Iris pigment epithelial cell (primary cell): Measurements from ENCODE around the gene SPSB2.
A peak's percentile ranks its signal among the peaks of the same experiment; 100 is the strongest.
"Not testable (repeated sequence)": the region's sequence is repeated elsewhere in the genome, so short reads cannot be mapped to it uniquely, and the experiment has no call there.

ENCODE experiments used
- DNase-seq: peaks from one replicate; pipeline ENCODE4 v3.0.0-alpha.2; 2011; ENCODE audit warnings: low read depth

The SPSB2 gene, protein sequence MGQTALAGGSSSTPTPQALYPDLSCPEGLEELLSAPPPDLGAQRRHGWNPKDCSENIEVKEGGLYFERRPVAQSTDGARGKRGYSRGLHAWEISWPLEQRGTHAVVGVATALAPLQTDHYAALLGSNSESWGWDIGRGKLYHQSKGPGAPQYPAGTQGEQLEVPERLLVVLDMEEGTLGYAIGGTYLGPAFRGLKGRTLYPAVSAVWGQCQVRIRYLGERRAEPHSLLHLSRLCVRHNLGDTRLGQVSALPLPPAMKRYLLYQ

DNA sequence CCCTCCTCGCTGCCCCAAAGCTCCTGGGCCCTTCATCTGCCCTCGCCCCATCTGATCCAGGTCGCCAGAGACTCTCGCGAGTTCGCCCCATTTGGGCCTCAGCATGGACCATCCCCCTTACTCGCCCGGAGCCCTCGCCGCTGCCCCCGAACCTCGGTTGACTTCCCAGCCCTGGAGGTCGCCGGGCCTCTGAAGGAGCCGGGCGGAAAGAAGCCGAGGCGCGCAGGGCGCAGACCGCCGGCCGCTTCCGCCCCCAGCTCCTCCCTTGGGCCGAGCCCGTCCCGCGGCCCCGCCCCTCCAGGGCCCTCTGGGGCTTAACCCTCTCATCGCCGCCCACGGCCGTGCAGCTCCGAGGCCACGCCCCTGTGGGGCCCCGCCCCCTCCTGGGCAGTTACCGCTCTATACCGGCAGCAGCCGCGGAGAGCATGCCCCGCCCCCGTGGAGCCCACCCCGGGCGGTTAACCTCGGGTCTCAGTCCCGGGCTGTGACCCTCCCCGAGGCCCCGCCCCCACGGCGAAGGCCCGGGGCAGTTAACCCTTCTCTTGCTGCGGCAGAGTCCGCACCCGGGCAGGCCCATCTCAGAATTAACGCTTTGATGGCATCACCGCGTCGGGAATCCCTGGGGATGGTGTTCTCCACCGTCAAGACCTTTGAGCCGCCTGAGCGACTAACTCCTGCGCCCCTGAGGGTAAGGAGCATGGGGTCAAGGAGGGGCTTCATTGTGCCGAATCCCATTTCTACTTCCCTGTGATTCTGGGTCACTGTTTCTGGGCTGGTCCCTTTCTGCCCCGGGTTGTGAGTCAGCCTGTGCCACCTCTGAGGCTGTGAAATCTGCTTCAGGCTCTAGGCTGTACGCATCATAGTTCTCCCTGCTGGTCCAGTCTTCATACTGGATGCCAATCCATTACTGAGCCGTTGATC, at the start of gene SPSB2:
TSS of gene SPSB2 (minus strand) at position 210 of the 921 bp plus-strand sequence. CDS start 402 bp downstream, outside the sequence.
- DNase-seq = peak; percentile 93

DNA sequence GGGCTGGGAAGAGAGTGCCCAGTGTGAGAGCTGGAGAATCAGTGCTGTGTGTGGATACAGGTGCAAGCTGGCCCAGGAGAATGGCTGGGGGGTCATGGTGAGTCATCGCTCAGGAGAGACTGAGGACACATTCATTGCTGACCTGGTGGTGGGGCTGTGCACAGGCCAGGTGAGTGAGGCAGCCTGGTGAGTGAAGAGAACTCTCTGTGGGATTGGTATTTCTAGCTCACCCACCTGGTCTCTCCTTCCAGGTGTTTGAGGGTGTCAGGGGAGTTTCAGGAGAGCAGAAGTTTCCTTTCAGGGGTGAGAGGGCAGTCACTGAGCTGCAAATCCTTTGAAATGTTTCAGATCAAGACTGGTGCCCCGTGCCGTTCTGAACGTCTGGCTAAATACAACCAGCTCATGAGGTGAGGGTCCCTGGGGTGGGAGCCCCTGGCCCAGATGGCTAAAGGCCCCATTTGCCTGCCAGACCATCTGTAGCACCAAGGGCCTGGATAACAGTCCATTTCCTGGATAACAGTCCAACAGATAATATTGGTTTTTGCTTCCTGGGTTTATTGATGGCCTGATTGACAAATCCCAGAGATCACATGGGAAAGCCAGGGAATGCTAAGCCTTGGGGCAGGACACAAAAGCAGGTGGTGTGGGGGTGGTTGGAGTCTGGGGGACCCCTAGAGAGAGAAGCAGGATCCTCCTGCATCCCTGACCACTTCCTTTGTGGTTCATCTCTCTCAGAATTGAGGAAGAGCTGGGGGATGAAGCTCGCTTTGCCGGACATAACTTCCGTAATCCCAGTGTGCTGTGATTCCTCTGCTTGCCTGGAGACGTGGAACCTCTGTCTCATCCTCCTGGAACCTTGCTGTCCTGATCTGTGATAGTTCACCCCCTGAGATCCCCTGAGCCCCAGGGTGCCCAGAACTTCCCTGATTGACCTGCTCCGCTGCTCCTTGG, 49.2 kb upstream of the SPSB2 start:
- DNase-seq = no peak

DNA sequence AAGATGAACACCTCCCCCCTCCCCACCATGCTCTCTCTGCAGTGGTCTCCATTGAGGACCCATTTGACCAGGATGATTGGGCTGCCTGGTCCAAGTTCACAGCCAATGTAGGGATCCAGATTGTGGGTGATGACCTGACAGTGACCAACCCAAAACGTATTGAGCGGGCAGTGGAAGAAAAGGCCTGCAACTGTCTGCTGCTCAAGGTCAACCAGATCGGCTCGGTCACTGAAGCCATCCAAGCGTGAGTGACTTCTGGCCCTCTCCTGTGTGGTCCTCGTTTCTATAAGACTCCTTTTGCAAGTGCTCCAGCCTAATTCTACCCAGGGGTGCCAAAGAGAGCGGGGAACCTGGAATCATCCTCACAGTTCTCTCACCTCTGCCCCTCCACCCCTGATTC, 48.4 kb upstream of the SPSB2 start:
- DNase-seq = no peak

DNA sequence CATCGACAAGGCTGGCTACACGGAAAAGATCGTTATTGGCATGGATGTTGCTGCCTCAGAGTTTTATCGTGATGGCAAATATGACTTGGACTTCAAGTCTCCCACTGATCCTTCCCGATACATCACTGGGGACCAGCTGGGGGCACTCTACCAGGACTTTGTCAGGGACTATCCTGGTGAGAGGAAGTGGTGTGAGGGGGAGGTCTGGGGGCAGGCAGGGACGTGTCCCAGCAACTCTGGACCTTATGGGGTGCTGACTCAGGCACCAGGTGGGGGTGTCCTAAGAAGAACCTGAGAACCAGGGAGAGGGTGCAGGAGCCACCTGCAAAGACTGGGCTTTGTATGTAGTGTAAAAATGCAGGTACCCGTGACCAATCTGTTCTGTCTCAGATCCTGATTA, 46.5 kb upstream of the SPSB2 start:
- no peak for DNase-seq

DNA sequence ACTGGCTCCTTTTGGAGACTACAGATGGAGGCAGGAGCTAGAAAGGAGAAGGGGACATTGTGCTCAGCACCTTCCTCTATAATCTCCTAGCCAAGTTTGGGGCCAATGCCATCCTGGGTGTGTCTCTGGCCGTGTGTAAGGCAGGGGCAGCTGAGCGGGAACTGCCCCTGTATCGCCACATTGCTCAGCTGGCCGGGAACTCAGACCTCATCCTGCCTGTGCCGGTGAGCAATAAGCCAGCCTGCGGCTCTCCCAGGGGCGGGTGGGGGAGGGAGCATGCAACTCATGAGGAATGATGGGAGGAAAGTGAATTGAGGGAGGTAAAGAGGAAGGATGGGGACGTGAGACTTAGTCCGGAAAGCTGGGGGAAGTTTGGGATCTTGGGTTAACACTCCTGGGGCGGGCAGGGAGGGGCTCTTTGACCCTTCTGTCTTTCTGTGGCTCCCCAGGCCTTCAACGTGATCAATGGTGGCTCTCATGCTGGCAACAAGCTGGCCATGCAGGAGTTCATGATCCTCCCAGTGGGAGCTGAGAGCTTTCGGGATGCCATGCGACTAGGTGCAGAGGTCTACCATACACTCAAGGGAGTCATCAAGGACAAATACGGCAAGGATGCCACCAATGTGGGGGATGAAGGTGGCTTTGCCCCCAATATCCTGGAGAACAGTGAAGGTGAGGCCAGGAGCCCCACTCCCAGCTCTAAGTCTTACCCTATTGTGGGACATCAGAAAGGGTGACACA, 44.6 kb upstream of the SPSB2 start:
- DNase-seq = peak; percentile 64

DNA sequence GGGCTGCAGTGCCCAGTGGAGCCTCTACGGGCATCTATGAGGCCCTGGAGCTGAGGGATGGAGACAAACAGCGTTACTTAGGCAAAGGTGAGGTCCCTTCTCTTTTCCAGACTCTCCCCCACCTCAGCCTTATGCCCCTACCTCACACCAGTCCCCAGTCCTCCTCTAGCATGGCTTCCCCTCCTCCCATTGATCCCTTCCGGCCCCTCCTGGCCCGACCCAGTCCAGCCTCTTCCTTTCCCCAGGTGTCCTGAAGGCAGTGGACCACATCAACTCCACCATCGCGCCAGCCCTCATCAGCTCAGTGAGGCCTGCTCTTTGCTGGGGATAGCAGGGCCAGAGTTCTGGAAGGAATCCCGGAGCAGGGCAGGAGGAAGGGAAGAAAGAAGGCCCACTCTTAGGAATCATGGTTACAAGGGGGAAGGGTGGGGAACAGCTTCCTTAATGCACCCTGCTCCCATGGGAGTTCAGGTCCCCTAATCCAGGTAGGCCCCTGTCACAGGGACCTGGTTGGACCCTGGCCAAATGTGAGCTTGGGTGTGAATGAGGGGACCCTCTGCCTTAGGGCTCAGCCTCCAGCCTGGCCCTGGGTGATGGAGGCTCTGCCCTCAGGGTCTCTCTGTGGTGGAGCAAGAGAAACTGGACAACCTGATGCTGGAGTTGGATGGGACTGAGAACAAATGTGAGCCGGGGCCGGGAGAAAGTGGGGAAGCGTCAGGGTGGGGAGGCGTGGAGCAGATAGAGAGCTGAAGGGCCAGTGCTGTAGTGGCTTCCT, 43.5 kb upstream of the SPSB2 start:
- DNase-seq = no peak

DNA sequence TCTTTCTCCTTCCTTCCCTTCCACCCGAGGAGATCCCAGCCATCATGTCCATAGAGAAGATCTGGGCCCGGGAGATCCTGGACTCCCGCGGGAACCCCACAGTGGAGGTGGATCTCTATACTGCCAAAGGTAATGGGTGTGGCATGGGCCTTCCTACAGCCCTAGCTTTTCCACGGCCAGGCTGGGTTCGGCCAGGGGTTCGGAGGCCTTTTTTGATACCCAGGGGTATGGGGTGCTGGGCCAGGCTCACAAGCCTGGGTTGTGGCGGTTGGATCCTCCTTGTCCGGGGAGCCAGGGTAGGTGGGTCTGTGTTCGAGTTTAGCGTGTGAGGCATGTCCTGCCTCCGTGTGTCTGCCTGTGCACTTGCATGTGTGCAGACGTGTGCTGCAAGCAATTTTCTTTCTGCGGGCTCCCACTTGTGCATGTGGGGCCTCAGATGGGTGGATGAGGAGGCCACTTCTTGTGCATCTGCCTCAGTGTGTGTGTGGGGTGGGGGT, 42.7 kb upstream of the SPSB2 start:
- no peak for DNase-seq

DNA sequence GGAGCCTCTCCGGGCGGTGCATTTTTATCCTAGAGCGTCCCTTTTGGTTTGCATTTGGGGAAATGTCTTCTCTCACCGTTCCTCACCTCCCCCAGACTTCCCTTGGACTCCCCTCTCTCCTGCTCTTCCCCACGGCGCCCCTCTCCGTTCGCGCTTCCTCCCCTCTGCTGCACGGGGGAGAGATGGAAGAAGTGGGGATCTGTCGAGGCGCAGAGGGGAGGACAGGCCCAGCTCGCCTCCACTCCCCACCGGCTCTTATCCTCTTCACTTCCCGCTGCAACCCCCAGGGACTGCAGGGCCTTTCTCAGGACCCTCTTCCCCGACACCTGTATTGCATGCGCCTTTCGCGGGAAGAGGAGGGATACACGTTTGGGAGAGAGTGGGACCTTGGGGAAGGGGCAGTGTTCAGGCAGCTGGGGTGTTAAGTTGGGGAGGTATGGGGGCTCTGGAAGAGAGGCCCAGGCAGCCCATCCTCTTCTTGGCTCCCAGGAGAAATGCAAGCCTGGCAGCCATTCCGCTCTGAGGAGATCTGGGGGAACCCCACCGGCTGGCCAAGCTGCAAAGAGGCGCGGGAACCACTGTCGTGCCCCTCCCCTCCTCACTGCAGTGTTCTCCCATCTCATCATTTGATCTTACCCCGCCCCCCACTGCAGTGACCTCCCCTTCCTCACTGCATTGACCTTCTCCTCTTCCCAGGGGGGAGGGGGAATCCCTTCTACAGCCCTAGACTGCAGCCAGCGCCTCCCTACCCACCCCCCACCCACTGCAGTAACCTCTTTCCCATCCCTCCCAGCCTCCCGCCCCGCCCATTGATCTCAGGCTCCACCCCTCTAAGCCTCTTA, 42.1 kb upstream of the SPSB2 start:
- no peak for DNase-seq

DNA sequence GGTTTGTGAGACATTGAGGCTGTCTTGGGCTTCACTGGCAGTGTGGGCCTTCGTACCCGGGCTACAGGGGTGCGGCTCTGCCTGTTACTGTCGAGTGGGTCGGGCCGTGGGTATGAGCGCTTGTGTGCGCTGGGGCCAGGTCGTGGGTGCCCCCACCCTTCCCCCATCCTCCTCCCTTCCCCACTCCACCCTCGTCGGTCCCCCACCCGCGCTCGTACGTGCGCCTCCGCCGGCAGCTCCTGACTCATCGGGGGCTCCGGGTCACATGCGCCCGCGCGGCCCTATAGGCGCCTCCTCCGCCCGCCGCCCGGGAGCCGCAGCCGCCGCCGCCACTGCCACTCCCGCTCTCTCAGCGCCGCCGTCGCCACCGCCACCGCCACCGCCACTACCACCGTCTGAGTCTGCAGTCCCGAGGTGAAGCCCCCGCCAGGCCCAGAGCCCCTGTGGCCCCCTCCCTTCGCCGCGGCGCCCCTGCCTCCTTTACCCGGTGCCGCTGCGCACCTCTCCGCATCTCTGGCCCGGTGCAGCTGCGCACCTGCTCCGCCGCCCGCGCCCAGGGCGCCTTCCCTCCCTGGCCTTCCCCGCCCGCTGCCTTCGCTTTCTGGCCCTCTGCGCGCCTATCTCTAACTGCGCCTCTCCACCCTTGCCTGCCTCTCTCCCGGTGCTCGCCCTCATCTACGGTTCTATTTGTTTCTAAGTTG, 41.3 kb upstream of the SPSB2 start, which contains the start of gene ENO2:
TSS of gene ENO2 (plus strand) at position 335 of the 701 bp plus-strand sequence. CDS start 1,253 bp downstream, outside the sequence.
- DNase-seq = peak; percentile 67

DNA sequence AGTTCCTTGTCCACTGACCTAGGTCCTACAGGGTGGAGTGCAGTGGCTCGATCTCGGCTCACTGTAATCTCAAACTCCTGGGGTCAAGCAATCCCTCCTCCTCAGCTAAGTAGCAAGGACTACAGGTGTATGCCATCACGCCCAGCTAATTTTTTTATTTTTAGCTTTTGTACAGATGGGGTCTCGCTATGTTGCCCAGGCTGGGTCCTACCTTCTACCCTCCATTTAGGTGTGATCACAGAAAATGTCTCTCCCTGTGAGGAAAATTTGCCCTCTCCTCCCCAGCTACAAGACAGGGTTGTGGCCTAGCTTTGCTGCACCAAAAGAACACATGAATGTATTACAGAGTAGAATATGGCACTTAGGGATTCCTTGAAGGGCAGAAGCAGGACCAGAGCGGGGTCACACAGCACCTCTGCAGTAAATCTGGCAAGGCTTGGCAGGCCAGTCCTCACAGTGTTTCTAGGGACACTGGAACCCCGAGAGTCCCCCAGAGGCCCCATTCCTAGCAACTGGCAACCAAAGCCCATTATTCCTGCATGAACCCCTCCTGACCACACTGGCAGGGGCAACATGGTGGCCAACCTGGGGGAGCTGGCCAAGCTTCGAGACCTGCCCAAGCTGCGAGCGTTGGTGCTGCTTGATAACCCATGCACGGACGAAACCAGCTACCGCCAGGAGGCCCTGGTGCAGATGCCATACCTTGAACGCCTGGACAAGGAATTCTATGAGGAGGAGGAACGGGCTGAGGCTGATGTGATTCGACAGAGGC, 39.2 kb upstream of the SPSB2 start:
- DNase-seq = no peak

DNA sequence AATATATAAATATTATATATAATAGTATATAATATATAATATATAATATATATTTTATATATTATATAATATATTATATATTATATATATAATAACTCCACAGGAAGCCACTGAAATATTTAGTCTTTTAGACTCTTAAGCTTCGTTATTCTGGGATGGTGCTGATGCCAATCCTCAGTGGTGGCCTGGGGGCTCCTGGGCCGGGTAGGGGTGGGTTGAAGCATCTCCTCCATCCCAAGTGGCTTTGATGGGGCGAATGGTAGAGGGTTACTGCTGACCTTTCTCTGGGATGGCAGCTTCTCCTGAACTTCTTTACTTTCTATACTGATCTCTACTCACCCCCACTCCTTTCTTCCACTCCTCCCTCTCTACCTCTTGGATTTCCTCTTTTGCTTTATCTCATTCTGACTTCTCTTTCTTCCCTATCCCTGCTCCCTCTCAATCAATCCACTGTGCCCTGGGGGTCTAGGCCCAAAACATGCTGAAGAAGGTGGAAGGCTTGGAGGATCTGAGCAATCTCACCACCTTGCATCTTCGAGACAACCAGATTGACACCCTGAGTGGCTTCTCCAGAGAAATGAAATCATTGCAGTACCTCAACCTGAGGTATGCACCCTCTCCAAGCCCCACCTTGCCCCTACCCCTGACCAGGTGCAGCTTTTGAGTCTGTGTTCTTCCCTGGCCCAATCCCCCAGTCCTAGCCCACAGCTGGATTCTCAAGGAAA, 36.5 kb upstream of the SPSB2 start:
- DNase-seq = no peak

DNA sequence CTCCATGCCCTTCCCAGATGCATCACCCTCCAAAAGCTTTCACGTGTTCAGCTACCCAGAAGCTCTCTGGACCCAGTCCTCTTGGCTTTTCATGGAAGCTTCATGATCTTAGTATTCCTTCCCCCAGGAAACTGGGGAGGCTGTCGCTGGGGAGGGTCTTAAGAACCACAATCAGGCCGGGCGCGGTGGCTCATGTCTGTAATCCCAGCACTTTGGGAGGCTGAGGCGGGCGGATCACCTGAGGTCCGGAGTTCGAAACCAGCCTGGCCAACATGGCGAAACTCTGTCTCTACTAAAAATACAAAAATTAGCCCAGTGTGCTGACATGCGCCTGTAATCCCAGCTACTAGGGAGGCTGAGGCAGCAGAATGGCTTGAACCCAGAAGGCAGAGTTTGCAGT, 35.0 kb upstream of the SPSB2 start:
- DNase-seq = not testable (repeated sequence)

DNA sequence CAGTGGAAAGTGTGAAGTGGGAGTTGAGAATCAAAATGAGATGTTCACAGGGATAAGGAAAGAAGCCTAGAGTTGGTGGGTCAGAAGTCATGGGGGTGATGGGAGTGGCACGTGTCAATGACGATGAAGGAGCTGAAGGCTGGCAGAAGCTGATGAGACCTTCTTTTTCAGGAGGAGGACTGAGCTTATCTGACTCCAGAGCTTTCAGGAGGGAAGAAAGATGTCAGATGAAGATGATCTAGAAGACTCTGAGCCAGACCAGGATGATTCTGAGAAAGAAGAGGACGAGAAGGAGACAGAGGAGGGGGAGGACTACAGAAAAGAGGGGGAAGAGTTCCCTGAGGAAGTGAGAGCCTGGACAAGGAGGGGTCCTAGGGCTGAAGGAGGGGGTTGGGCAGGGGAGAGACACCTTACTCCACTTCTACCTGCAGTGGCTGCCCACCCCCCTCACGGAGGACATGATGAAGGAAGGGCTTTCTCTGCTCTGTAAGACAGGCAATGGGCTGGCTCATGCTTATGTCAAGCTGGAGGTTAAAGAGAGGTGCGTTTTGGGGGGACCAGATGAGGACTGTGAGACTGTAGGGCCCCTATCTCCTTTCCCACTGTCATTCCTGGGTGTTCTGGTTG, 32.4 kb upstream of the SPSB2 start:
- DNase-seq = no peak

DNA sequence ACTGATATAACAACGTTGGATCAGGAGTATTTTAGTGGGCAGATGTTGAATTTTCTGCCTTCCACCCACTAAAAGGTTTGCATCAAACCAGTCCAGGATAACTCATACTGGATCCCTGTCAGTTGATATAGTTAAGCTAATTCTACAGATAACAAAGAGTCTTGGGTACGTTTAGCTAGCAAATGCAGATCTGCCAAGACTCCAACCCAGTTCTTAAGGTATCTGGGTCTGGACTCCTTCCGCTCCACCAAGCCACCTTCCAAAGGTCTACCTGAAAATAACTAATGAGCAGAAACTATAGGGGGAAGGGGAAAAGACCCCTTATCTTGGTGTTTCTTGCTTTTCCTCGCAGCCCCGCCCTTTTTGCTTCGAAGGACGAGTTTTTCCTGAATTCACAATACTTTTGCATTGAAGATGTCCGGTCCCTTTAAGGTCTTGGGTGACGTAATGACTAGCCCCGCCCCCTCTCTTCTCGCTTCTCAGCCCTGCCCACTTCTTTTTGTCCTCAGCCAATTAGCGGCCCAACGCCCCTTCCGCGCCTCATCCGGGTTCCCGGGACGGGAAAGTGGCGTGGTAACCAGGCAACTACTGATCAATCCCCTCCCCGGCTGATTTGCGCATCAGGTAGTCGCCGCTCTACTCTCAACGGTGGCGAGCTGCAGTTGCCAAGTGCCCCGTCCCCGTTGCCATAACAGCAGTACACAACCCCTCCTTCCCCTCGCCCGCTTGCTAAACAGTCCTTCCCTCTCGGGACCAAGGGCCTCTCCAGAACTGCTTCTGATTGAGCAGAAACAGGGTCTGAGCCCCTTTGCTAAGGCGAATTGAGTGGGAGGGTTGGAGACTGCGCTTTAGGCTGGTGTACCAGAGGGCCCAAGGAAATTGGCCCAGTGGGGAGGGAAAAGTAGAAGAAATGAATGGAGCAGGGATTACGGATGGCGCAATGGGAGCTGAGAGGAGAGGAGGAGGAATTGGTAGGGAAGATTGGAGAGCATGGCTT, 31.5 kb upstream of the SPSB2 start, which contains the start of gene LRRC23:
TSS of gene LRRC23 (plus strand) at position 543 of the 997 bp plus-strand sequence. CDS start 812 bp downstream, outside the sequence.
- peak; percentile 94 for DNase-seq

DNA sequence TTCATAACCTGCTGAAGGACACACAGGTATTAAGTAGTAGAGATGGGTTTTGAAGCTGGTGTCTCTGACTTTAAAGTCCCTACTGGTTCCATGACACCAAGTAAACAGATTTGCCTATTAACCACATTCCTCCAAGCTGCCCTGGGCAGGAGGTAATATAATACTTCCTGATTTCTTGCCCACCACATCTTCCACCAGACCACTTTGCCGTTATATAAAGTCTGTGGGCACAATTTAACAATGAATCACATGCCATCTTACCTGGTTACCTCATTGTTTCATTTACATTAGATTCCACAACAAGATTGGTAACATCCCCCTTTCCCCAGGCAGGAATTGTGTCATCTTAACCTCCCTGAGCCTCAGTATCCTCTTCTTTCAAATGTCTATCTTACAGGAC, 30.6 kb upstream of the SPSB2 start:
- DNase-seq = no peak
